HG03175 (cell line): ENCODE measurements around the gene NNT.
"Not testable (repeated sequence)": the region's sequence is repeated elsewhere in the genome, so short reads cannot be mapped to it uniquely, and the experiment has no call there.

ENCODE experiments used
- ATAC-seq: cut with Tn5 transposase; IDR thresholded peaks from one replicate; pipeline ENCODE4 v1.9.1; 2021; ENCODE audit warnings: mild to moderate bottlenecking, moderate library complexity; ENCODE audit not compliant: unreplicated experiment

Gene NNT

GRCh38 chr5:43582082-43583005 is 20.6 kb upstream of the NNT start:
- ATAC-seq, result no peak

- ATAC-seq, result no peak
Measured at GRCh38 chr5:43583724-43584123, 19.3 kb upstream of the NNT start.

DNA sequence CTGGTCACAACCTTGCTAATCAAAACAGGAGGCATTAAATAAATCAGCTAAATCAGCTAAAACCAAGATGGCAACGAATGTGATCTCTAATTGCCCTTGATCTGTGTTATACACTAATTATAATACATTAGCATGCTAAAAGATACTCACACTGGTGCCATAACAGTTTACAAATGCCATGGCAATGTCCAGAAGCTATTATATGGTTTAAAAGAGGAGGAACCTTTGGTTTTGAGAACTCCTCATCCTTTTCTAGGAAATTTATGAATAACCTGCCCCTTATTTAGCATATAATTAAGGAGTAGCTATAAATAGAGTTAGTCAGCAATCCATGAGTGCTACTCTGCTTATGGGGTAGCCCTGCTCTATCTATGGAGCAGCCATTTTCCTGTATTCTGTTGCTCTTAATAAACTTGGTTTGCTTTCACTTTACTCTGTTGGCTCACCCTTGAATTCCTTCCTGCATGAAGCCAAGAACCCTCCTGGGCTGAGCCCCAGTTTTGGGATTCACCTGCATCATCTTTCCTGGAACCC is 18.7 kb upstream of the NNT start:
- no peak for ATAC-seq

DNA sequence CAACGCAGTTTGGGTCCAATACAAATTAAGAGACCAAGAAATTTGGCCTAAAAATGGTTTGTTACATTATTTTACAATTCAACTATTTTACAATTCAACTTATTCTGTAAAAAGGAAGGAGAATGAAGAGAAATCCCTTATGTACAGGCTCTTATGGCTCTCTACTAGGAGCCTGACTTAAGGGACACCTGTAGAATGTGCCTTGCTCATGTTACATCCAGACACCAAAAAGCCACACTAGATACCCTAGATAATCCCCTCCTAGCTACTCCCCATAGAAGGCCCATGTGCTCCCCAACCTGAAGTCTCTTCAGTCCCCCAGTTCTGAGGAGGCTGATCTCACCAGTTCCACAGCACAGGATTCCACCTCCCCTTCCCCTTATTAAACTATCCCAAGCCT is 14.1 kb upstream of the NNT start:
- ATAC-seq, result no peak

DNA sequence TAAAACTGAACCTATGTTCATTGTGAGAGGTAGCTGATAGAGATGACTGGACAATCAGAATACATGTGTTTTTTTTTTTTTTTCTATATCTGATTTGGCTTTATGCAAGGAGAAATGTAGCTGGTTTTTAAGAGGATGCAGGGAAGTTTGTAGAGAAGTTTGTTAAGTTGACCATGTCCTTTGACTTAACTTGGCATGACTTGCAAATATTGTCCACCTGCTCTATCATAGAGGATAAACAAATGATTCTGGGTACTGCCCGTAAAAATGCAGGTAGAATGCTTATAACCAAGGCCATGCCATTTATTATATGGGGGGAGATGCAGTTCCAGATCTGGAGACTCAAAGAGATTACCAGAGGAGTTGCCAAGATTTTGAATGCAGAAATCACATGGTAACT is 13.7 kb upstream of the NNT start:
- no peak for ATAC-seq

DNA sequence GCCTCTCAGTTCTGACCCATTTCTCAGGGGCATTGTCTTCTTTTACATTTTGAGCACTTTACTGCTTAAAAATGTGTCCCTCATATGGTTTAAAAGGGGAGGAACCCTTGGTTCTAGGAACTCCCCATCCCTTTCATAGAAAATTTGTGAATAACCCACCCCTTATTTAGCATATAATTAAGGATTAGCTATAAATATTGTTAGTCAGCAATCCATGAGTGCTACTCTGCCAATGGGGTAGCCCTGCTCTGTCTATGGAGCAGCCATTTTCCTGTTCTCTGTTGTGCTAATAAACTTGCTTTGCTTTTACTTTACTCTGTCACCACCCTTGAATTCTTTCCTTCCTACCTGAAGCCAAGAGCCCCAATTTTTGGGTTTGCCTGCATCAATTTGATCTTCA is 12.3 kb upstream of the NNT start:
- no peak for ATAC-seq

DNA sequence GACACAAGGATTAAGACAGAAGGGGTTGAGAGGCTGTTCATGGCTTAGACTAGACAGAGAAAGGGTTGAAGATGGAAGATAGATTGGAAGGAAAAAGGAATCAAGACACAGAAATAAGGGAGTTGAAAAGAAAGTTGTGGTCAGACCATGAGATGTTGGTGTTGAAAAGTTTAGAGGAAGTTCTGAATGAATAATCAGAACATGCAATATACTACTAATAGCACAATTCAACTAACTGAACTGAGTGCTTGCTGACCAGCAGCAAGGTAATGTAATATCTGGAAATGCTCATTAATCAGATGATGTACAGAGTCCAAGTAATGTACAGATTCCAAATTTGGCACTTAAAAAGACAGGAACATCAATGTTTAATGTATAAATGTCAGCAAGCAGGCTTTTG is 10.6 kb upstream of the NNT start:
- ATAC-seq, result no peak

GRCh38 chr5:43598927-43599326 is 4.1 kb upstream of the NNT start:
- not testable (repeated sequence) for ATAC-seq

GRCh38 chr5:43601454-43602260 is 1.3 kb upstream of the NNT start:
- ATAC-seq, result peak; percentile 34

- peak; percentile 50 for ATAC-seq
Measured at GRCh38 chr5:43603344-43604217, 601 bp downstream of the NNT start.

- no peak for ATAC-seq
Measured at GRCh38 chr5:43604699-43605098, 1.7 kb downstream of the NNT start.

- ATAC-seq, result no peak
Measured at GRCh38 chr5:43606351-43606750, 3.4 kb downstream of the NNT start.

DNA sequence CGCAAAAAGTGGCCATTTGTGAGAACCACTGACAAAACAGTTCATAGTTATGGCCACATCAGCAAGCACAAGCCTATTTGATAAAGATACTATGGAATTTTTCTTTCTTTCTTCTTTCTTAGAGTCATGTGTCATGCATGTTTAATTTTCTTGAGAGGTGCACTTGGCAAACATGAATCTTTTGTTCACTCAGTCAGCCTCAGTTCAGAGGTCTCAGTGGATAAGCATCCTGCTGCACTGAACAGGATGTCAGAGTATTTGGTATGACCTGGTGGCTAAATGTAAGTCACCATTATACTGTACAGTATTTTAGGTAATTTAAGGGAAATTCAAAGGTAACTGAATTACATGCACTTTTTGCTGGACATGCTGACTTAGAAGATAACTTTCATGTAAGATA is 5.4 kb downstream of the NNT start:
- ATAC-seq, result no peak

DNA sequence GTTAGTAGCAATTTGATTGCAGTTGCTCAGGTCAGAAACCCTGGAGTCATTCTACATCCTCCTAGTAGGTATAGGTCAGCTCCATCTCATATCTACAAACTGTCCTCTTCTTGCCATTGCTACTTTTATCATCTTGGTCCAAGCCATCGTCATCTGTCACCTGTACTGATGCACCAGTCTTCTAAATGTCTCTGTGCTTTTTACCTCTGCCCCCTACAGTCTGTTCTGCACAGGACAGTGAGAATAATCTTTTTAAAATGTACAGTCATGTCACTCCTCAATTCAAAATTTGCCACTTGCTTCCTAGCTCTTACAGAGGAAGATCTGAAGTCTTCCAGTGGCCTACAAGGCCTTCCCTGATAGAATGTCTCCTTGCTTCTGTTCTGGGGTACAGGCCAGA is 6.8 kb downstream of the NNT start:
- ATAC-seq, result peak; percentile 83

GRCh38 chr5:43613370-43613769 is 10.4 kb downstream of the NNT start:
- no peak for ATAC-seq

- ATAC-seq, result no peak
Measured at GRCh38 chr5:43615445-43616184, 12.6 kb downstream of the NNT start.

- no peak for ATAC-seq
Measured at GRCh38 chr5:43616535-43616934, 13.6 kb downstream of the NNT start.

DNA sequence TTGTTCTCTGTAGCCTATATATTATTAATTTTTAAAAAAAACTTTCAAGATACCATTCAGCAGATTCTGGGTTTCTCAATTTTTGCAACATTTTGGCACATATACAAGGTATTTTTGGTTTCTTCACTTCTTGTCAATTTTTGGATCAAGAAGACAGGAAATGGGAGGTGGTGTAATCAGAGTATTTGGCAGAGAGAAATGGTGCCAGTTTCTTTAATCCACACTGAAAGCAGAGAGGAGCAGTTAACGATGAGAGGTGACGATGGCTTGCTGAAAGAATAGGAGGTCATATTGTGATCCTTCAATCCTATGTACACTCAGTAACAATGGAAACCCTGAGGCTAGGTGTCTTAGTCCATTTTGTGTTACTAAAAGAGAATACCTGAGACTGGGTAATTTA is 16.4 kb downstream of the NNT start:
- no peak for ATAC-seq

DNA sequence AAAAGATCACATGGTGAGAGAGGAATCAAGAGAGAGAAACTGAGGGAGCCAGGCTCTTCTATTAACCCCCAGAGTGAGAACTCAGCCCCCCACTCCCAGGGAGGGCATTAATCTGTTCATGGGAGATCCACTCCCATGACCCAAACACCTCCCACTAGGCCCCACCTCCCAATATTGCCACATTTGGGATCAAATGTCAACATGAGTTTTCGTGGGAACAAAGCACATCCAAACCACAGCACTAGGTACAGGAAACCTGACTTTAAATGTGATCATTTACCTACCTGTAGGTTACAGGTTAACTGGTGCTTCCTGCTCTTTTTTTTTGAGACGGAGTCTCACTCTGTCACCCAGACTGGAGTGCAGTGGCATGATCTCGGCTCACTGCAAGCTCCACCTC is 16.9 kb downstream of the NNT start:
- ATAC-seq, result no peak

- ATAC-seq, result no peak
Measured at GRCh38 chr5:43620944-43621505, 18.0 kb downstream of the NNT start.
